DND-41 (cell line): ENCODE measurements around the gene CAT.

ENCODE experiments used
- ATAC-seq: fragments of 200-7000 bp; cut with Tn5 transposase; 3 replicates; pipeline ENCODE4 v1.9.1; 2021; ENCODE audit warnings: low read depth; ENCODE audit not compliant: insufficient read depth
- DNase-seq: peaks from one replicate; pipeline ENCODE4 v3.0.0-alpha.2; 2020
- H2AFZ ChIP-seq: 2 replicates; pipeline ENCODE4 v1.6.0; 2012; ENCODE audit warnings: low read depth, low read length
- H3K27ac ChIP-seq: 2 replicates; pipeline ENCODE4 v1.5.1; 2012; ENCODE audit warnings: low read length, inconsistent platforms
- H3K27me3 ChIP-seq: fragments of 200-600 bp; sonication (generic); 2 replicates; pipeline ENCODE4 v1.6.0; 2012; ENCODE audit warnings: low read length, mild to moderate bottlenecking, inconsistent platforms; ENCODE audit not compliant: insufficient read depth, poor library complexity
- H3K36me3 ChIP-seq: 2 replicates; pipeline ENCODE4 v1.5.1; 2012; ENCODE audit warnings: low read length, inconsistent platforms; ENCODE audit not compliant: insufficient read depth
- H3K4me1 ChIP-seq: 2 replicates; pipeline ENCODE4 v1.5.1; 2012; ENCODE audit warnings: mild to moderate bottlenecking, low read length; ENCODE audit not compliant: insufficient read depth
- H3K4me2 ChIP-seq: 2 replicates; pipeline ENCODE4 v1.6.0; 2012; ENCODE audit warnings: mild to moderate bottlenecking, moderate library complexity, low read length, inconsistent platforms; ENCODE audit not compliant: insufficient read depth
- H3K4me3 ChIP-seq, 2 experiments: fragments of 200-600 bp in 1 of 2; shearing (Covaris generic) in 1 of 2; 2 replicates each; pipeline ENCODE4 v1.5.1; 2012 to 2016; ENCODE audit warnings: inconsistent platforms in 2 of 2, low read length in 2 of 2, mild to moderate bottlenecking in 2 of 2, low read depth in 1 of 2, moderate library complexity in 1 of 2
- H3K79me2 ChIP-seq: 2 replicates; pipeline ENCODE4 v1.6.0; 2012; ENCODE audit warnings: low read length, inconsistent platforms; ENCODE audit not compliant: insufficient read depth
- H3K9ac ChIP-seq: 2 replicates; pipeline ENCODE4 v1.6.0; 2012; ENCODE audit warnings: low read depth, mild to moderate bottlenecking, inconsistent platforms, low read length, moderate library complexity
- H3K9me3 ChIP-seq: 2 replicates; pipeline ENCODE4 v1.5.1; 2012; ENCODE audit warnings: low read length, moderate library complexity, mild to moderate bottlenecking, inconsistent platforms; ENCODE audit not compliant: insufficient read depth, severe bottlenecking
- H4K20me1 ChIP-seq: 2 replicates; pipeline ENCODE4 v1.6.0; 2012; ENCODE audit warnings: low read length; ENCODE audit not compliant: insufficient read depth
- CTCF ChIP-seq: IDR thresholded peaks from 2 replicates; pipeline ENCODE4 v1.5.1; 2012; ENCODE audit warnings: borderline replicate concordance, low read length, moderate library complexity, mild to moderate bottlenecking; ENCODE audit not compliant: poor library complexity, severe bottlenecking; ENCODE audit errors: extremely low read depth
- EZH2 ChIP-seq: IDR thresholded peaks from 3 replicates; pipeline ENCODE4 v1.6.1; 2012; ENCODE audit warnings: borderline replicate concordance, low read depth, mild to moderate bottlenecking, moderate library complexity, low read length, inconsistent platforms; ENCODE audit not compliant: severe bottlenecking

CAT gene

DNA sequence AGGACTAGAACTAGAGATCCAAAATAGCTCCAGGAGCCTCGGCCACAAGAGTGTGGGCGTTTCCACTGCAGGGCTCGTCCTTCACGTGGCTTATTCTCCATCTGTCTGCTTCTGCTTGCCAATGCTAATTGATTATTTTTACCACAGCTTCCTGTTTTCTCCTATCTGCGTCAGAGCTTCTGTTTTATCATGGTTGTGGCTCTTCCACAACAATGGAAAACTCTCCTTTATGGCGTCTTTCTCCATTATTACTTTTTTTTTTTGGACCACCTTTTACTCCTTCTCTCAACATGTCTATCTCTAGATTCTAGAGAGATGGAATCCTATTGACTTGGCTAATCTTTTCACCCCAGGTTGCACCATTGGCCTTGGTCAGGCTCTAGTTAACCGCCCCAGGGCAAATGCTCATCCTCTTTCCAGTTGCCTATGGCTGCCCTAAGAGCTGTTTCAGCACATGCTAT, 25.9 kb downstream of the CAT start:
- no peak for TF ChIP-seq EZH2
- TF ChIP-seq CTCF, result no peak
- H3K4me1 ChIP-seq, result no peaks in the 10 kb centered on the region
- DNase-seq (no peak), ATAC-seq (no peak)
- no peaks in the 10 kb centered on the region for H3K27me3 ChIP-seq
- H2AFZ ChIP-seq, result no peak overlapping the region
- no peak overlapping the region for H3K9ac ChIP-seq
- H3K4me2 ChIP-seq, result no peak overlapping the region
- H3K27ac ChIP-seq, result no peak overlapping the region
- peaks cover 13% of the 10 kb centered on the region for H3K9me3 ChIP-seq
- no peaks in the 10 kb centered on the region for H4K20me1 ChIP-seq
- H3K36me3 ChIP-seq, result peaks cover 72% of the 10 kb centered on the region
- H3K79me2 ChIP-seq, result no peaks in the 10 kb centered on the region
- H3K4me3 ChIP-seq, result no peak overlapping the region

- H3K36me3 ChIP-seq, result peaks cover 77% of the 10 kb centered on the region
- H2AFZ ChIP-seq, result no peak overlapping the region
- no peak overlapping the region for H3K4me2 ChIP-seq
- no peak overlapping the region for H3K4me3 ChIP-seq
- no peak for TF ChIP-seq EZH2
- no peak for TF ChIP-seq CTCF
- no peaks in the 10 kb centered on the region for H3K27me3 ChIP-seq
- no peaks in the 10 kb centered on the region for H3K79me2 ChIP-seq
- DNase-seq, result no peak
- peaks cover 13% of the 10 kb centered on the region for H3K9me3 ChIP-seq
- no peak for ATAC-seq
- no peak overlapping the region for H3K9ac ChIP-seq
- no peaks in the 10 kb centered on the region for H3K4me1 ChIP-seq
- no peaks in the 10 kb centered on the region for H4K20me1 ChIP-seq
- H3K27ac ChIP-seq, result no peak overlapping the region
Measured at GRCh38 chr11:34466802-34467488, 28.2 kb downstream of the CAT start.

DNA sequence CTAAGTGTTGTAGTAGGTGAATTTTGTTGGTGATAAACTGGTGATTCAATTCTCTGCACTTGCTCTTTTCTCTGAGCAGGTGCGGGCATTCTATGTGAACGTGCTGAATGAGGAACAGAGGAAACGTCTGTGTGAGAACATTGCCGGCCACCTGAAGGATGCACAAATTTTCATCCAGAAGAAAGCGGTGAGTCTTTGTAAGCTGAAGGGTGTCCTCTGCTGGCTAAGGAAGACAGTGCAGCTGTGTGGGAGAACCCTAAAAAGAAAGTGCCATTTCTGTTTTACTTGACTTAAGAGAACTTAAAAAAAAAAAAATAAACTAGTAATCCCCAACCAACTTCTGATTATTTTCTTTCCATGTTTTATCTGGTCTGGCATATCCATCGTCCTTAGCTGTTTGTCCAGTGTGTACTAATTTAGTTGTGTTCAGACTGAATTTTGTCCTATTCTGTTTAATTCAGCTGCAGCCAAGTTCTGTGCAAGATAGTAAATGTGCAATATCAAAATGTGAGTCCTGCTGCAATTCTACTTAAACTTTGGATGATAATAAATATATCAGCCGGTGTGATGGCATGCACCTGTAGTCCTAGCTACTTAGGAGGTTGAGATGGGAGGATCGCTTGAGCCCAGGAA, 29.6 kb downstream of the CAT start:
- Histone ChIP-seq H3K4me3 (no peak overlapping the region), H3K36me3 (peaks cover 70% of the 10 kb centered on the region), H2AFZ (no peak overlapping the region)

More for the DNA sequence above, 29.6 kb downstream of the CAT start:
- Histone ChIP-seq H3K27ac (no peak overlapping the region), H3K4me1 (no peaks in the 10 kb centered on the region), H3K4me2 (no peak overlapping the region), H4K20me1 (no peaks in the 10 kb centered on the region), H3K27me3 (no peaks in the 10 kb centered on the region), H3K9me3 (peaks cover 13% of the 10 kb centered on the region), H3K9ac (no peak overlapping the region), H3K79me2 (no peaks in the 10 kb centered on the region)
- DNase-seq (peak; percentile 31), ATAC-seq (no peak)
- TF ChIP-seq EZH2 (no peak), CTCF (peak; percentile 61)
